HG03135 (cell line): ENCODE results near the gene TDG.
"Not testable (repeated sequence)": the region's sequence is repeated elsewhere in the genome, so short reads cannot be mapped to it uniquely, and the experiment has no call there.

Source experiments
- ATAC-seq: cut with Tn5 transposase; IDR thresholded peaks from one replicate; pipeline ENCODE4 v1.9.1; 2021; ENCODE audit warnings: mild to moderate bottlenecking, moderate library complexity; ENCODE audit not compliant: unreplicated experiment

TDG gene

GRCh38 chr12:104012331-104012730 lies 46.7 kb downstream of the TDG start:
- no peak for ATAC-seq

GRCh38 chr12:104021862-104022261 lies 56.2 kb downstream of the TDG start:
- ATAC-seq = not testable (repeated sequence)

- ATAC-seq = no peak
Observed at GRCh38 chr12:104022786-104023185, 57.1 kb downstream of the TDG start.

- ATAC-seq = no peak
Observed at GRCh38 chr12:104023710-104024109, 58.0 kb downstream of the TDG start.

GRCh38 chr12:104024348-104024747 lies 58.7 kb downstream of the TDG start:
- no peak for ATAC-seq

GRCh38 chr12:104025771-104026170 lies 60.1 kb downstream of the TDG start:
- ATAC-seq = no peak

GRCh38 chr12:104026841-104027599 lies 61.3 kb downstream of the TDG start:
- no peak for ATAC-seq

GRCh38 chr12:104030596-104030995 lies 64.9 kb downstream of the TDG start:
- not testable (repeated sequence) for ATAC-seq

GRCh38 chr12:104036143-104036542 lies 70.5 kb downstream of the TDG start:
- not testable (repeated sequence) for ATAC-seq
